Ammon's horn (tissue), 1 donor: ENCODE results near the gene SERTAD2.

Experiments used
- DNase-seq: peaks from one replicate; pipeline ENCODE4 v3.0.0-alpha.2; 2016; ENCODE audit warnings: low spot score

The SERTAD2 gene

GRCh38 chr2:64675860-64676259 lies 22.1 kb upstream of the SERTAD2 start:
- DNase-seq: peak; percentile 55

GRCh38 chr2:64672708-64673107 lies 19.0 kb upstream of the SERTAD2 start:
- no peak for DNase-seq

- no peak for DNase-seq
Observed at GRCh38 chr2:64670047-64670446, 16.3 kb upstream of the SERTAD2 start.

- no peak for DNase-seq
Observed at GRCh38 chr2:64669288-64669687, 15.6 kb upstream of the SERTAD2 start.

- DNase-seq: no peak
Observed at GRCh38 chr2:64668542-64668941, 14.8 kb upstream of the SERTAD2 start.

GRCh38 chr2:64667535-64667934 lies 13.8 kb upstream of the SERTAD2 start:
- DNase-seq: no peak

- no peak for DNase-seq
Observed at GRCh38 chr2:64666810-64667438, 13.2 kb upstream of the SERTAD2 start.

- DNase-seq: no peak
Observed at GRCh38 chr2:64665709-64666108, 12.0 kb upstream of the SERTAD2 start.

- no peak for DNase-seq
Observed at GRCh38 chr2:64663402-64663801, 9.7 kb upstream of the SERTAD2 start.

GRCh38 chr2:64661741-64662169 lies 8.0 kb upstream of the SERTAD2 start:
- peak; percentile 45 for DNase-seq

GRCh38 chr2:64659252-64659651 lies 5.5 kb upstream of the SERTAD2 start:
- no peak for DNase-seq

- DNase-seq: no peak
Observed at GRCh38 chr2:64658269-64658668, 4.6 kb upstream of the SERTAD2 start.

- DNase-seq: no peak
Observed at GRCh38 chr2:64657411-64657810, 3.7 kb upstream of the SERTAD2 start.

- DNase-seq: no peak
Observed at GRCh38 chr2:64656379-64656778, 2.7 kb upstream of the SERTAD2 start.

- no peak for DNase-seq
Observed at GRCh38 chr2:64655873-64656272, 2.2 kb upstream of the SERTAD2 start.

- no peak for DNase-seq
Observed at GRCh38 chr2:64655018-64655664, 1.4 kb upstream of the SERTAD2 start.

GRCh38 chr2:64654063-64654811 lies 524 bp upstream of the SERTAD2 start:
- peak; percentile 73 for DNase-seq

GRCh38 chr2:64652231-64653108 lies 1.2 kb downstream of the SERTAD2 start:
- DNase-seq: no peak

GRCh38 chr2:64651590-64651989 lies 2.1 kb downstream of the SERTAD2 start:
- DNase-seq: no peak

GRCh38 chr2:64650722-64651338 lies 2.9 kb downstream of the SERTAD2 start:
- DNase-seq: no peak

- DNase-seq: no peak
Observed at GRCh38 chr2:64650296-64650695, 3.4 kb downstream of the SERTAD2 start.

- no peak for DNase-seq
Observed at GRCh38 chr2:64649626-64650025, 4.1 kb downstream of the SERTAD2 start.
